Measurements from ENCODE around the gene OSBPL9. TPM values are rescaled to one million over a fixed set of nuclear protein-coding genes. Genes with fewer than 3 reads are reported as not detected.
"Not testable (repeated sequence)": the region's sequence is repeated elsewhere in the genome, so short reads cannot be mapped to it uniquely, and the experiment has no call there.

OSBPL9 gene
- total RNA-seq, 1 experiment from 2014 or later, result 128 TPM

DNA sequence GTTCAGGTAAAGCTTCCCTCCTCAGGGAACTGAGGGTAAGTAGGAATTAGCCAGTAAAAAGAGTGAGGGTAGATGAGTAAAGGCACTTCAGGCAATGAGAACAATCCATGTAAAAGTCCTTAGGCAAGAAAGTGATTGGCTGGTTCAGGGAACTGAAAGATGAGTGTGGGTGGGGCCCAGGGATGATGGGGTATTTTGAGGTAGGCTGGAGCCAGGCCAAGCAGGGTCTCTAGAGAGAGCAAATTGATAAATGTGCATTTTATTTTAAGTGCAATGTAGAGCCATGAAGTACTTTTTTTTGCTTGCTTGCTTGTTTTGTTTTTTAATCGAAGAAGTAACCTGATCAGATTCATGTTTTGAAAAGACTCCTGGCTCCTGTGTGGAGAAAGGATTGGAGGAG is 26.5 kb downstream of the OSBPL9 start:
- Histone ChIP-seq H3K9me3 (ENCODE audit: low read length) (no peaks in the 10 kb centered on the region), H3K79me2 (ENCODE audit: low read length) (no peaks in the 10 kb centered on the region), H3K4me2 (ENCODE audit: low read depth, low read length, poor library complexity, severe bottlenecking) (no peak overlapping the region)

DNA sequence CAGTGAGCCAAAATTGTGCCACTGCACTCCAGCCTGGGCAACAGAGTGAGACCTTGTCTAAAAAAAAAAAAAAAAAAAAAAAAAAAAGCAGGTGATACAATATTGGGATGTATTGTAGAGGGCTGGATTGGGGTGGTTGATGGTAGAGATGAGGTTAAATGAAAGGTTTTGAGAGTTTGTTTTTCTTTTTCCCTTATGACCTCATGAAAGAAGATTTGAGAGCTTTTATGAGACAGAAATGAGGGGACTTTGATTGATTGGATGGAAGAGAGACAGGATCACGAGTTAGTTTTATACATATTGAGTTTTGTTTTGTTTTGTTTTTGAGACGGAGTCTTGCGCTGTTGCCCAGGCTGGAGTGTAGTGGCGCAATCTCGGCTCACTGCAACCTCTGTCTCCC is 27.1 kb downstream of the OSBPL9 start:
- Histone ChIP-seq H3K79me2 (ENCODE audit: low read length) (no peaks in the 10 kb centered on the region), H3K27me3 (ENCODE audit: low read length) (no peaks in the 10 kb centered on the region), H3K4me3 (ENCODE audit: low read length) (no peak overlapping the region), H3K4me1 (ENCODE audit: low read length) (no peaks in the 10 kb centered on the region), H3K9me3 (ENCODE audit: low read length) (no peaks in the 10 kb centered on the region), H4K20me1 (ENCODE audit: insufficient read depth, low read depth, low read length) (peaks cover 35% of the 10 kb centered on the region; the same call in 1 of the 2 replicates), H3K9ac (ENCODE audit: low read length) (no peak overlapping the region), H3K4me2 (ENCODE audit: low read depth, low read length, poor library complexity, severe bottlenecking) (no peak overlapping the region), H2AFZ (ENCODE audit: low read length) (no peak overlapping the region), H3K9me2 (replicated peaks; ENCODE audit: insufficient read depth, low read length) (no peaks in the 10 kb centered on the region), H3K27ac (ENCODE audit: low read length) (no peak overlapping the region), H3K36me3 (ENCODE audit: insufficient read depth, low read length) (no peaks in the 10 kb centered on the region)
- no peak for DNase-seq

More for the DNA sequence above, 26.5 kb downstream of the OSBPL9 start:
- no peaks in the 10 kb centered on the region for H3K27me3 ChIP-seq (ENCODE audit: low read length)
- no peaks in the 10 kb centered on the region for H3K36me3 ChIP-seq (ENCODE audit: insufficient read depth, low read length)
- no peak for DNase-seq
- H2AFZ ChIP-seq (ENCODE audit: low read length), result no peak overlapping the region
- no peaks in the 10 kb centered on the region for H3K9me2 ChIP-seq (replicated peaks; ENCODE audit: insufficient read depth, low read length)
- H3K4me1 ChIP-seq (ENCODE audit: low read length), result no peaks in the 10 kb centered on the region
- no peak overlapping the region for H3K9ac ChIP-seq (ENCODE audit: low read length)
- peaks cover 35% of the 10 kb centered on the region; the same call in 1 of the 2 replicates for H4K20me1 ChIP-seq (ENCODE audit: insufficient read depth, low read depth, low read length)
- no peak overlapping the region for H3K27ac ChIP-seq (ENCODE audit: low read length)
- no peak overlapping the region for H3K4me3 ChIP-seq (ENCODE audit: low read length)

DNA sequence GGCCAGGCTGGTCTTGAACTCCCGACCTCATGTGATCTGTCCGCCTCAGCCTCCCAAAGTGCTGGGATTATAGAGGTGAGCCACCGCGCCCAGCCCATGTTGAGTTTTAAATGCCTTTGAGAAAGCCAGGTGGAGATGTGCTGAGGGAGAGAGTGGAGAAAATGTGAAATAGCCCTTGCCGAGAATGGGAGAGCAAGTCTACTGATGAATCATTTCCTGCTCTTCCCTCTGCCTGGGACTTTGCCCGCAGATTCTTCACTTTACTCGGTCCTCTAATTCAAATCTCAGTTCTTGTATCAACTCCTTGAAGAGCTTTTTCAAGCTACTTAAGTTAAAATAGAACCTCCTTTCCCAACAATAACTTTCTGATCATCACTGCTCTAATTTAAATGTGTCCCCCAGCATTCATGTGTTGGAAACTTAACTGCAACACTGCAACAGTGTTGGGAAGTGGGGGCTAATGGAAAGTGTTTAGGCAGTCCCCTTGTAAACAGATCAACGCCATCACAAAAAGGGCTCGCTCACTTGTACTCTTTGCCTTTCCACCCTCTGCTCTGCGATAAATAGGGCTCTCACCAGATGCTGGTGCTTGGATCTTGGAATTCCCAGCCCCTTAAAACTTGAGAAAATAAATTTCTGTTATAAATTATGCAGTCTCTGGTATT is 27.8 kb downstream of the OSBPL9 start:
- H3K9me2 ChIP-seq (replicated peaks; ENCODE audit: insufficient read depth, low read length), result no peaks in the 10 kb centered on the region
- no peak overlapping the region for H3K4me2 ChIP-seq (ENCODE audit: low read depth, low read length, poor library complexity, severe bottlenecking)
- no peaks in the 10 kb centered on the region for H3K27me3 ChIP-seq (ENCODE audit: low read length)
- H3K9me3 ChIP-seq (ENCODE audit: low read length), result no peaks in the 10 kb centered on the region
- no peaks in the 10 kb centered on the region for H3K36me3 ChIP-seq (ENCODE audit: insufficient read depth, low read length)
- H3K9ac ChIP-seq (ENCODE audit: low read length), result no peak overlapping the region
- H3K4me3 ChIP-seq (ENCODE audit: low read length), result no peak overlapping the region
- no peaks in the 10 kb centered on the region for H3K4me1 ChIP-seq (ENCODE audit: low read length)
- DNase-seq, result no peak
- H3K27ac ChIP-seq (ENCODE audit: low read length), result no peak overlapping the region
- H3K79me2 ChIP-seq (ENCODE audit: low read length), result no peaks in the 10 kb centered on the region
- peaks cover 38% of the 10 kb centered on the region; the same call in 1 of the 2 replicates for H4K20me1 ChIP-seq (ENCODE audit: insufficient read depth, low read depth, low read length)
- no peak overlapping the region for H2AFZ ChIP-seq (ENCODE audit: low read length)

DNA sequence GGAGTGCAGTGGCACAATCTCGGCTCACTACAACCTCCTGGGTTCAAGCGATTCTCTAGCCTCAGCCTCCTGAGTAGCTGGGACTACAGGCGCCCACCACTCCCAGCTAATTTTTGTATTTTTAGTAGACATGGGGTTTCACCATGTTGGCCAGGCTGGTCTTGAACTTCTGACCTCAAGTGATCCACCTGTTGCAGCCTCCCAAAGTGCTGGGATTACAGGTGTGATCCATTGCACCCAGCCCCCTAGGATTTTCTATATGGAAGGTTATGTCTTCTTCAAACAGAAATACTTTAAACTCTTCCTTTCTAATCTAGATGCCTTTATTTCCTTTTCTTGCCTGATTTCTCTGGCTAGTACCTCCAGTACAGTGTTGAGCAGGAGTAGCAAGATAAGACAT is 29.7 kb downstream of the OSBPL9 start:
- H3K9ac ChIP-seq (ENCODE audit: low read length); H3K9me3 ChIP-seq (ENCODE audit: low read length); H3K4me3 ChIP-seq (ENCODE audit: low read length); H3K9me2 ChIP-seq (replicated peaks; ENCODE audit: insufficient read depth, low read length); H3K4me2 ChIP-seq (ENCODE audit: low read depth, low read length, poor library complexity, severe bottlenecking); H3K27me3 ChIP-seq (ENCODE audit: low read length); H3K36me3 ChIP-seq (ENCODE audit: insufficient read depth, low read length); H3K4me1 ChIP-seq (ENCODE audit: low read length); H3K79me2 ChIP-seq (ENCODE audit: low read length); H2AFZ ChIP-seq (ENCODE audit: low read length); H3K27ac ChIP-seq (ENCODE audit: low read length); DNase-seq: not testable (repeated sequence)
- H4K20me1 ChIP-seq (ENCODE audit: insufficient read depth, low read depth, low read length), result peaks cover 25% of the 10 kb centered on the region; the same call in 1 of the 2 replicates

DNA sequence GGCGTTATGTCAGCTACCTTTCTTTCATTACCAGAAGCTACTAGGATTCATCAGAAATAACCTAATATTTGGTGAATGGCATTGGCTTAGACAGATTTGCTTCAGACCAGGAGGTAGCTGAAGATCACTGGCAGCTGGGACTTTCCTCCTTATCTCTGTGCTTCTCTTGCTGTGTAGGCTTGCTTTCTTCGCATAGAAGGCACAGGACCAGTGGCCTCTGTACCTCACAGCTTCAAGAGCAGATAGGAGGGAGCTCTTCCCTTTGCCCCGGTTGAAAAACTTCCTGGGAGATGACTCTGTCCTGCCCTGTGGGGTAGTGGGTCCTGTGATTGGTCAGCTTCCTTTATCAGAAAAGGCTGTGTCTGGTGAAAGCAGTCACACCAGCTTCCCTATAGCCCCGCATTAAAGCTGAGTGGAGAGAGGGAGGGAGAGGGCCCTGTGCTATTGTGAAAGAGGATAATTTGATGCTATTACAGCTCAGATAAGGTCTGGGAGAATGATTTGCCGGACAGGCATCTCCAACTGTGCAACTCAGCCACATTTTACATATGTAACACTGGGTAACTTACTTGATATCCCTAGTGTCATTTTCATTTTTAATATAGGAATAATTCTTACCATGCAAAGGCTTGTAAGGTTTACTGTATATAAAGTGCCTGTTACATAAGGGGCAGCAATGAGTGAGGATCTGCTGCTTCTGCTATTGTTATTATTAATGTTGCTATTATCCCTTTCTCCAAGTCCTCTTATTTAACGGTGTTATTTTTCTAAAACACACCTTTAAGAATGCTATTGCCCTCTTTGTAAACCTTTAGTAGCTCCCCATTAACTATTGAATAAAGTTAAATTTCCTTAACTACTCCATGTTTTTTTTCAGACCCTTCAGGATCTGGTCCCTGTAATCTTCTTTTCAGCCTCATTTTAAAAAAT is 31.6 kb downstream of the OSBPL9 start:
- Histone ChIP-seq H3K4me3 (ENCODE audit: low read length) (no peak overlapping the region), H3K4me2 (ENCODE audit: low read depth, low read length, poor library complexity, severe bottlenecking) (no peak overlapping the region), H4K20me1 (ENCODE audit: insufficient read depth, low read depth, low read length) (peaks cover 19% of the 10 kb centered on the region; the same call in 1 of the 2 replicates), H3K79me2 (ENCODE audit: low read length) (no peaks in the 10 kb centered on the region), H3K27me3 (ENCODE audit: low read length) (no peaks in the 10 kb centered on the region), H2AFZ (ENCODE audit: low read length) (no peak overlapping the region), H3K4me1 (ENCODE audit: low read length) (no peaks in the 10 kb centered on the region), H3K36me3 (ENCODE audit: insufficient read depth, low read length) (no peaks in the 10 kb centered on the region), H3K9me3 (ENCODE audit: low read length) (no peaks in the 10 kb centered on the region), H3K27ac (ENCODE audit: low read length) (no peak overlapping the region), H3K9me2 (replicated peaks; ENCODE audit: insufficient read depth, low read length) (no peaks in the 10 kb centered on the region), H3K9ac (ENCODE audit: low read length) (no peak overlapping the region)
- DNase-seq, result no peak

DNA sequence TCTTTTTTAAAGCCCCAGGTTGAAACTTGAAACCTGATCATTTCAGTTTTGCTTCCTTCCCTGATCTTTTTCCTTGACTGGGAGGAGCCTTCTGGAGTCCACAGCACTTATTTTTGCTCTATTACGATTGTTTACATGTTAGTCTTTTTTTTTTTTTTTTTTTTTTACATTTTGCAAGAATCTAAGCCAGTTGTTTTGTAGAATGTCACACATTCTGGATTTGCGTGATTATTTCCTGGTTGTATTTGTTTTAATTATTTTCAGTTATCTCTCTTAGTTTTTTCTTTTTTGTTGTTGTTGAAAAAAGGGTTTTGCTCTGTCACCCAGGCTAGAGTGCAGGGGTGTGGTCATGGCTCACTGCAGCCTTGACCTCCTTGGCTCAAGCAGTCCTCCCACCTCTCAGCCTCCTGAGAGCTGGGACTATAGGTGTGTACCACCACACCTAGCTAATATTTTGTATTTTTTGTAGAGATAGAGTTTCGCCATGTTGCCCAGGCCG is 32.8 kb downstream of the OSBPL9 start:
- Histone ChIP-seq H3K79me2 (ENCODE audit: low read length) (no peaks in the 10 kb centered on the region), H2AFZ (ENCODE audit: low read length) (no peak overlapping the region), H3K9me3 (ENCODE audit: low read length) (no peaks in the 10 kb centered on the region), H3K27me3 (ENCODE audit: low read length) (no peaks in the 10 kb centered on the region), H3K27ac (ENCODE audit: low read length) (no peak overlapping the region), H3K36me3 (ENCODE audit: insufficient read depth, low read length) (no peaks in the 10 kb centered on the region), H3K4me3 (ENCODE audit: low read length) (no peak overlapping the region), H3K4me2 (ENCODE audit: low read depth, low read length, poor library complexity, severe bottlenecking) (no peak overlapping the region), H3K9ac (ENCODE audit: low read length) (no peak overlapping the region), H3K9me2 (replicated peaks; ENCODE audit: insufficient read depth, low read length) (no peaks in the 10 kb centered on the region), H4K20me1 (ENCODE audit: insufficient read depth, low read depth, low read length) (peaks cover 19% of the 10 kb centered on the region; the same call in 1 of the 2 replicates), H3K4me1 (ENCODE audit: low read length) (no peaks in the 10 kb centered on the region)
- DNase-seq, result no peak

DNA sequence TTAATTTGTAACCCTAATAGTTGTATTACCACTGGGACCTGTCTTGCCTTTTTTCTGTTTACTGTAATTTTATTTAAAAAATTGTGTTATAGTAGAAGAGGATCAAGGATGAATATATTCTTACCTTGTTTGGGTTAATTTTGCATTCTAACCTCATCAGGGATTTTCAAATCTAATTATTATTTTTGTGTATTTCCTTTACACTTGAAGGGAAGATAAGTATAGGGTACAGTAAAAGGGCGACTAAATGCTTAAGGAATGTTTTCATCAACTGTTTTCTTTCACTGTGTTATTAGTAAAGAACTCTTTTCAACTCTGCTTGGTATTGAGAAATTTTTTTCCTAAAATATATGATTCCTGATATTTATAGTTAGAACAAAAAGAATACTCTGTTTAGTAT is 33.3 kb downstream of the OSBPL9 start:
- Histone ChIP-seq H2AFZ (ENCODE audit: low read length) (no peak overlapping the region), H4K20me1 (ENCODE audit: insufficient read depth, low read depth, low read length) (peaks cover 19% of the 10 kb centered on the region; the same call in 1 of the 2 replicates), H3K4me3 (ENCODE audit: low read length) (no peak overlapping the region), H3K9ac (ENCODE audit: low read length) (no peak overlapping the region), H3K9me3 (ENCODE audit: low read length) (no peaks in the 10 kb centered on the region), H3K4me1 (ENCODE audit: low read length) (no peaks in the 10 kb centered on the region), H3K27ac (ENCODE audit: low read length) (no peak overlapping the region), H3K9me2 (replicated peaks; ENCODE audit: insufficient read depth, low read length) (no peaks in the 10 kb centered on the region), H3K27me3 (ENCODE audit: low read length) (no peaks in the 10 kb centered on the region), H3K36me3 (ENCODE audit: insufficient read depth, low read length) (no peaks in the 10 kb centered on the region), H3K4me2 (ENCODE audit: low read depth, low read length, poor library complexity, severe bottlenecking) (no peak overlapping the region), H3K79me2 (ENCODE audit: low read length) (no peaks in the 10 kb centered on the region)
- DNase-seq, result no peak

DNA sequence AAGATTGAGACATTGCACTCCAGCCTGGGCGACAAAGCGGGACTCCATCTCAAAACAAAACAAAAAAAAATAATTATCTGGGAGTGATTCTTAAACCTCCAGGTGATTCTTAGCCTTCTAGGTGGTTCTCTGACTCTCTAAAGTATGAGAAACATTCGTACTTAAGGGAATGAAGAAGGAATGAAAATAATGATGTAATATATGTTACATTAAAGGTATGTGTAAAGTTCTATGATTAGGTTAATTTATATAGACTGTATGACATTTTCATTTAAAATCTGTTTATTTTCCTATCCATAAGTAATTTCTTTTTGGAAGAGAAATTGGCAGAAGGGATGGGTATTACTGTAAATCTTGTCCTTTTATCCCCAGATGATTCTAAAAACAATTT is 34.7 kb downstream of the OSBPL9 start:
- no peaks in the 10 kb centered on the region for H3K27me3 ChIP-seq (ENCODE audit: low read length)
- no peaks in the 10 kb centered on the region for H3K9me3 ChIP-seq (ENCODE audit: low read length)
- H3K4me2 ChIP-seq (ENCODE audit: low read depth, low read length, poor library complexity, severe bottlenecking), result no peak overlapping the region
- H3K27ac ChIP-seq (ENCODE audit: low read length), result no peak overlapping the region
- H3K79me2 ChIP-seq (ENCODE audit: low read length), result no peaks in the 10 kb centered on the region
- H3K9ac ChIP-seq (ENCODE audit: low read length), result no peak overlapping the region
- DNase-seq, result no peak
- no peak overlapping the region for H2AFZ ChIP-seq (ENCODE audit: low read length)
- no peaks in the 10 kb centered on the region for H3K4me1 ChIP-seq (ENCODE audit: low read length)
- H3K4me3 ChIP-seq (ENCODE audit: low read length), result no peak overlapping the region
- no peaks in the 10 kb centered on the region for H3K36me3 ChIP-seq (ENCODE audit: insufficient read depth, low read length)
- no peaks in the 10 kb centered on the region for H3K9me2 ChIP-seq (replicated peaks; ENCODE audit: insufficient read depth, low read length)
- H4K20me1 ChIP-seq (ENCODE audit: insufficient read depth, low read depth, low read length), result peaks cover 19% of the 10 kb centered on the region; the same call in 1 of the 2 replicates
